ENCODE data around the gene SYT9. TPM values are rescaled to one million over a fixed set of nuclear protein-coding genes. Genes with fewer than 3 reads are reported as not detected.

The SYT9 gene
- total RNA-seq, 3 donors from 2014 or later (not counting 1 experiment from before 2014, with no cell fraction given) = not detected

- Histone ChIP-seq H3K36me3 (ENCODE audit: control insufficient read depth, insufficient read depth, low read length) (no peaks in the 10 kb centered on the region), H3K9me3 (ENCODE audit: control insufficient read depth, insufficient read depth, low read length) (no peaks in the 10 kb centered on the region), H3K4me1 (ENCODE audit: control insufficient read depth, insufficient read depth, low read length) (no peaks in the 10 kb centered on the region), H3K27me3 (ENCODE audit: control insufficient read depth, insufficient read depth, low read length) (no peaks in the 10 kb centered on the region), H3K4me3 (ENCODE audit: low read length) (no peak overlapping the region), H3K27ac (ENCODE audit: low read length) (no peak overlapping the region)
- no peak for DNase-seq
- Mint-ChIP-seq H3K27ac (no peak overlapping the region), H3K9me3 (no peaks in the 10 kb centered on the region), H3K4me1 (peaks cover 0 to 1% of the 10 kb centered on the region in 2 donors), H3K27me3 (ENCODE audit: low read depth in 2 of 2) (peaks cover 0 to 2% of the 10 kb centered on the region in 2 donors), H3K36me3 (no peaks in the 10 kb centered on the region), H3K4me3 (no peak overlapping the region)
- TF ChIP-seq CTCF (IDR thresholded peaks at IDR 0.05) = no peak
- whole genome bisulfite sequencing (ENCODE audit: insufficient coverage) = 94% methylated on average over 1 of the region's 1 CpG
- intact Hi-C loops (cut with micrococcal nuclease) = no loop called here
- no peak for ATAC-seq
Observed at GRCh38 chr11:7462706-7463105, 211.0 kb downstream of the SYT9 start.

- Histone ChIP-seq H3K9me3 (ENCODE audit: control insufficient read depth, insufficient read depth, low read length) (no peaks in the 10 kb centered on the region), H3K4me1 (ENCODE audit: control insufficient read depth, insufficient read depth, low read length) (no peaks in the 10 kb centered on the region), H3K27me3 (ENCODE audit: control insufficient read depth, insufficient read depth, low read length) (no peaks in the 10 kb centered on the region), H3K27ac (ENCODE audit: low read length) (no peak overlapping the region), H3K4me3 (ENCODE audit: low read length) (no peak overlapping the region), H3K36me3 (ENCODE audit: control insufficient read depth, insufficient read depth, low read length) (no peaks in the 10 kb centered on the region)
- peaks cover 0 to 4% of the 10 kb centered on the region in 2 donors for H3K4me1 Mint-ChIP-seq
- no peak overlapping the region for H3K27ac Mint-ChIP-seq
- no peak for TF ChIP-seq CTCF (IDR thresholded peaks at IDR 0.05)
- H3K9me3 Mint-ChIP-seq = no peaks in the 10 kb centered on the region
- DNase-seq (no peak), ATAC-seq (no peak)
- peaks cover 0 to 4% of the 10 kb centered on the region in 2 donors for H3K27me3 Mint-ChIP-seq (ENCODE audit: low read depth in 2 of 2)
- H3K4me3 Mint-ChIP-seq = no peak overlapping the region
- H3K36me3 Mint-ChIP-seq = no peaks in the 10 kb centered on the region
- intact Hi-C loops (cut with micrococcal nuclease) = no loop called here
- WGBS (ENCODE audit: insufficient coverage) = 80% methylated on average over 2 of the region's 2 CpGs
Observed at GRCh38 chr11:7467652-7468051, 215.9 kb downstream of the SYT9 start.

- Mint-ChIP-seq H3K36me3 (no peaks in the 10 kb centered on the region), H3K4me3 (no peak overlapping the region), H3K27me3 (ENCODE audit: low read depth in 2 of 2) (peaks cover 0 to 4% of the 10 kb centered on the region in 2 donors), H3K27ac (no peak overlapping the region), H3K4me1 (peaks cover 0 to 4% of the 10 kb centered on the region in 2 donors), H3K9me3 (no peaks in the 10 kb centered on the region)
- H3K27ac ChIP-seq (ENCODE audit: low read length) = no peak overlapping the region
- H3K9me3 ChIP-seq (ENCODE audit: control insufficient read depth, insufficient read depth, low read length) = no peaks in the 10 kb centered on the region
- 92% methylated on average over 5 of the region's 5 CpGs for WGBS (ENCODE audit: insufficient coverage)
- no peaks in the 10 kb centered on the region for H3K27me3 ChIP-seq (ENCODE audit: control insufficient read depth, insufficient read depth, low read length)
- H3K4me3 ChIP-seq (ENCODE audit: low read length) = no peak overlapping the region
- no peaks in the 10 kb centered on the region for H3K36me3 ChIP-seq (ENCODE audit: control insufficient read depth, insufficient read depth, low read length)
- DNase-seq (no peak), ATAC-seq (no peak)
- intact Hi-C loops (cut with micrococcal nuclease) = no loop called here
- no peak for TF ChIP-seq CTCF (IDR thresholded peaks at IDR 0.05)
- H3K4me1 ChIP-seq (ENCODE audit: control insufficient read depth, insufficient read depth, low read length) = no peaks in the 10 kb centered on the region
Observed at GRCh38 chr11:7469351-7469865, 217.7 kb downstream of the SYT9 start.

- intact Hi-C loops (cut with micrococcal nuclease) = no loop called here
- TF ChIP-seq CTCF (IDR thresholded peaks at IDR 0.05) = no peak
- 95% methylated on average over 7 of the region's 7 CpGs for WGBS (ENCODE audit: insufficient coverage)
Observed at GRCh38 chr11:7471071-7471470, 219.4 kb downstream of the SYT9 start.

More at GRCh38 chr11:7471071-7471470, 219.4 kb downstream of the SYT9 start:
- no peak overlapping the region for H3K4me3 Mint-ChIP-seq
- H3K4me1 Mint-ChIP-seq = peaks cover 0 to 4% of the 10 kb centered on the region in 2 donors
- H3K27me3 ChIP-seq (ENCODE audit: control insufficient read depth, insufficient read depth, low read length) = no peaks in the 10 kb centered on the region
- no peak for DNase-seq
- H3K9me3 Mint-ChIP-seq = no peaks in the 10 kb centered on the region
- no peak overlapping the region for H3K27ac ChIP-seq (ENCODE audit: low read length)
- no peaks in the 10 kb centered on the region for H3K9me3 ChIP-seq (ENCODE audit: control insufficient read depth, insufficient read depth, low read length)
- H3K4me1 ChIP-seq (ENCODE audit: control insufficient read depth, insufficient read depth, low read length) = no peaks in the 10 kb centered on the region
- H3K27me3 Mint-ChIP-seq (ENCODE audit: low read depth in 2 of 2) = peaks cover 0 to 4% of the 10 kb centered on the region in 2 donors
- no peak overlapping the region for H3K27ac Mint-ChIP-seq
- H3K36me3 Mint-ChIP-seq = no peaks in the 10 kb centered on the region
- ATAC-seq = no peak
- H3K36me3 ChIP-seq (ENCODE audit: control insufficient read depth, insufficient read depth, low read length) = no peaks in the 10 kb centered on the region
- H3K4me3 ChIP-seq (ENCODE audit: low read length) = no peak overlapping the region
